CD14-positive monocyte (primary cell): Measurements from ENCODE around the gene TMEM54. TPM values are rescaled to one million over a fixed set of nuclear protein-coding genes. Genes with fewer than 3 reads are reported as not detected.
A peak's percentile ranks its signal among the peaks of the same experiment; 100 is the strongest.

ENCODE experiments used
- DNase-seq, 3 donors: peaks; one replicate each; pipeline ENCODE4 v3.0.0-alpha.2; 2011 to 2022
- H2AFZ ChIP-seq: 2 replicates; pipeline ENCODE4 v1.6.0; 2012; ENCODE audit warnings: mild to moderate bottlenecking, low read depth, low read length, inconsistent platforms; ENCODE audit not compliant: insufficient read depth, poor library complexity, severe bottlenecking
- H3K27ac ChIP-seq, 2 donors: 1 replicate in 1 of 2; 2 replicates in 1 of 2; pipeline ENCODE4 v1.5.1; 2012 to 2013; ENCODE audit warnings: low read length in 2 of 2, control low read depth in 1 of 2, inconsistent platforms in 1 of 2, low read depth in 1 of 2, mild to moderate bottlenecking in 1 of 2
- H3K27me3 ChIP-seq, 2 donors: one replicate each; pipeline versions ENCODE4 v1.6.0 to v1.6.1; 2011 to 2013; ENCODE audit warnings: low read length in 2 of 2; ENCODE audit not compliant: control insufficient read depth in 2 of 2, insufficient read depth in 2 of 2
- H3K36me3 ChIP-seq, 2 donors: replicated peaks in 1 of 2; 1 replicate in 1 of 2; 2 replicates in 1 of 2; pipeline versions ENCODE4 v1.5.1 to v1.6.1; 2012 to 2013; ENCODE audit warnings: low read length in 2 of 2, control low read depth in 1 of 2, inconsistent platforms in 1 of 2, mild to moderate bottlenecking in 1 of 2; ENCODE audit not compliant: insufficient read depth in 2 of 2, control insufficient read depth in 1 of 2
- H3K4me1 ChIP-seq, 2 donors: 1 replicate in 1 of 2; 2 replicates in 1 of 2; pipeline versions ENCODE4 v1.5.1 to v1.6.1; 2012 to 2013; ENCODE audit warnings: low read length in 2 of 2, control low read depth in 1 of 2, inconsistent platforms in 1 of 2, mild to moderate bottlenecking in 1 of 2, moderate library complexity in 1 of 2; ENCODE audit not compliant: insufficient read depth in 2 of 2, control insufficient read depth in 1 of 2
- H3K4me2 ChIP-seq: replicated peaks from 2 replicates; pipeline ENCODE3; 2012; ENCODE audit warnings: low read length, moderate library complexity, mild to moderate bottlenecking; ENCODE audit not compliant: poor library complexity, severe bottlenecking; ENCODE audit errors: extremely low read depth
- H3K4me3 ChIP-seq, 3 experiments: fragments of 200-600 bp in 1 of 3; sonication (generic) in 1 of 3; replicated peaks in 1 of 3; 1 replicate in 2 of 3; 2 replicates in 1 of 3; pipeline ENCODE4 v1.5.1; 2011 to 2013; ENCODE audit warnings: low read length in 3 of 3, mild to moderate bottlenecking in 3 of 3, control low read depth in 2 of 3, low read depth in 2 of 3, inconsistent platforms in 1 of 3, moderate library complexity in 1 of 3
- H3K79me2 ChIP-seq: 2 replicates; pipeline ENCODE4 v1.6.0; 2012; ENCODE audit warnings: mild to moderate bottlenecking, control low read depth, inconsistent platforms, low read length, moderate library complexity; ENCODE audit not compliant: insufficient read depth
- H3K9ac ChIP-seq: 2 replicates; pipeline ENCODE4 v1.6.0; 2017; ENCODE audit warnings: low read length, mild to moderate bottlenecking; ENCODE audit not compliant: insufficient read depth, poor library complexity, severe bottlenecking
- H3K9me3 ChIP-seq, 2 donors: replicated peaks in 1 of 2; 1 replicate in 1 of 2; 2 replicates in 1 of 2; pipeline versions ENCODE4 v1.5.1 to v1.6.1; 2012 to 2013; ENCODE audit warnings: low read length in 2 of 2, control low read depth in 1 of 2; ENCODE audit not compliant: control insufficient read depth in 1 of 2, insufficient read depth in 1 of 2
- H4K20me1 ChIP-seq: 2 replicates; pipeline ENCODE4 v1.6.0; 2012; ENCODE audit warnings: mild to moderate bottlenecking, low read length, control low read depth, moderate library complexity; ENCODE audit not compliant: insufficient read depth
- H3K27ac Mint-ChIP-seq, 7 donors: one replicate each; pipeline ENCODE4 v1.8.0; 2020; ENCODE audit warnings: mild to moderate bottlenecking in 7 of 7, mixed read lengths in 7 of 7, moderate library complexity in 6 of 7, inconsistent platforms in 2 of 7
- H3K27me3 Mint-ChIP-seq, 3 donors: one replicate each; pipeline ENCODE4 v1.8.0; 2021 to 2022; ENCODE audit warnings: low read depth in 3 of 3, mild to moderate bottlenecking in 3 of 3, mixed read lengths in 3 of 3, moderate library complexity in 3 of 3, inconsistent platforms in 1 of 3
- H3K36me3 Mint-ChIP-seq, 2 donors: one replicate each; pipeline ENCODE4 v1.8.0; 2020; ENCODE audit warnings: mixed read lengths in 2 of 2, inconsistent platforms in 1 of 2, mild to moderate bottlenecking in 1 of 2
- H3K4me1 Mint-ChIP-seq: one replicate; pipeline ENCODE4 v1.8.0; 2020; ENCODE audit warnings: mild to moderate bottlenecking, mixed read lengths
- H3K4me3 Mint-ChIP-seq, 2 donors: one replicate each; pipeline ENCODE4 v1.8.0; 2020; ENCODE audit warnings: mild to moderate bottlenecking in 2 of 2, mixed read lengths in 2 of 2, moderate library complexity in 1 of 2
- H3K9me3 Mint-ChIP-seq, 7 donors: one replicate each; pipeline ENCODE4 v1.8.0; 2020 to 2022; ENCODE audit warnings: mixed read lengths in 7 of 7, mild to moderate bottlenecking in 6 of 7, moderate library complexity in 6 of 7, inconsistent platforms in 2 of 7
- CTCF ChIP-seq: fragments of 200-600 bp; IDR thresholded peaks from one replicate; pipeline ENCODE4 v1.8.0; 2022; ENCODE audit warnings: antibody characterized with exemption, mild to moderate bottlenecking
- WGBS: methylation state at CpG from one replicate; pipeline ENCODE4 v1.1.5; 2013; ENCODE audit warnings: missing lambda C conversion rate; ENCODE audit not compliant: insufficient coverage; 5-methylcytosine and 5-hydroxymethylcytosine counted together
- intact Hi-C, 2 donors: fragments of 100-400 bp; cut with micrococcal nuclease; formaldehyde crosslinking; loops; one replicate each; pipeline versions ENCODE4 v1.15.0 to v1.15.1; 2023
- polyA plus RNA-seq, 3 donors: library from polyadenylated mRNA; depleted of rRNA in 1 of 3; unstranded in 2 of 3; stranded (reverse) in 1 of 3; fragments of 300-500 nt in 2 of 3; fragments of >200 nt in 1 of 3; fragmentation: Illumina TruSeq in 2 of 3; gene quantifications; 1 replicate in 2 of 3; 2 replicates in 1 of 3; pipeline ENCODE4 v1.2.3, GENCODE V29; 2012 to 2021

Gene TMEM54
- polyA plus RNA-seq, 3 donors: 0.08 TPM; not detected in 2

GRCh38 chr1:32924881-32925344 is 23.7 kb upstream of the TMEM54 start:
- Mint-ChIP-seq H3K27me3 (peaks cover 50 to 72% (median 56%) of the 10 kb centered on the region in 3 donors), H3K4me1 (peaks cover 18% of the 10 kb centered on the region), H3K36me3 (peaks cover 3 to 7% of the 10 kb centered on the region in 2 donors), H3K4me3 (peak overlapping the region in 1 of 2 donors; percentile 86), H3K9me3 (peaks cover 0 to 20% (median 8%) of the 10 kb centered on the region in 7 donors), H3K27ac (no peak overlapping the region)
- Histone ChIP-seq H4K20me1 (no peaks in the 10 kb centered on the region), H3K9ac (no peak overlapping the region), H3K27me3 (peaks cover 36 to 56% of the 10 kb centered on the region in 2 donors), H3K4me3 (no peak overlapping the region), H3K27ac (no peak overlapping the region), H3K4me2 (peak overlapping the region; percentile 2), H3K9me3 (peaks cover 0 to 18% of the 10 kb centered on the region in 2 donors), H2AFZ (peak overlapping the region; percentile 46), H3K79me2 (no peaks in the 10 kb centered on the region), H3K36me3 (no peaks in the 10 kb centered on the region), H3K4me1 (peaks cover 11 to 12% of the 10 kb centered on the region in 2 donors)
- 2% methylated on average over 25 of the region's 31 CpGs for WGBS
- TF ChIP-seq CTCF: no peak
- intact Hi-C loops: no loop called here
- peak in 1 of 3 donors; percentile 33 for DNase-seq

- 60% methylated on average over 7 of the region's 7 CpGs for WGBS
- no peak for TF ChIP-seq CTCF
- no peak overlapping the region for H3K4me3 Mint-ChIP-seq
- H4K20me1 ChIP-seq: no peaks in the 10 kb centered on the region
- H3K36me3 ChIP-seq: no peaks in the 10 kb centered on the region
- no peak overlapping the region for H3K9ac ChIP-seq
- no peak overlapping the region for H2AFZ ChIP-seq
- H3K9me3 Mint-ChIP-seq: peaks cover 0 to 15% (median 4%) of the 10 kb centered on the region in 7 donors
- intact Hi-C loops: no loop called here
- no peak overlapping the region for H3K27ac Mint-ChIP-seq
- no peak overlapping the region for H3K27ac ChIP-seq
- peaks cover 16% of the 10 kb centered on the region for H3K4me1 Mint-ChIP-seq
- peaks cover 0 to 14% of the 10 kb centered on the region in 2 donors for H3K9me3 ChIP-seq
- H3K27me3 ChIP-seq: peaks cover 41 to 55% of the 10 kb centered on the region in 2 donors
- peaks cover 0 to 7% of the 10 kb centered on the region in 2 donors for H3K36me3 Mint-ChIP-seq
- H3K79me2 ChIP-seq: no peaks in the 10 kb centered on the region
- peaks cover 53 to 81% (median 71%) of the 10 kb centered on the region in 3 donors for H3K27me3 Mint-ChIP-seq
- H3K4me1 ChIP-seq: peaks cover 11 to 12% of the 10 kb centered on the region in 2 donors
- H3K4me2 ChIP-seq: no peak overlapping the region
- no peak overlapping the region for H3K4me3 ChIP-seq
- DNase-seq: peak in 1 of 3 donors; percentile 46
These were observed 19.6 kb upstream of the TMEM54 start for GRCh38 chr1:32920833-32921232.
